8988T (cell line): ENCODE results near the gene CENPC.
A peak's percentile ranks its signal among the peaks of the same experiment; 100 is the strongest.
"Not testable (repeated sequence)": the region's sequence is repeated elsewhere in the genome, so short reads cannot be mapped to it uniquely, and the experiment has no call there.

Source experiments
- DNase-seq: peaks from one replicate; pipeline ENCODE4 v3.0.0; 2011

The CENPC gene, protein sequence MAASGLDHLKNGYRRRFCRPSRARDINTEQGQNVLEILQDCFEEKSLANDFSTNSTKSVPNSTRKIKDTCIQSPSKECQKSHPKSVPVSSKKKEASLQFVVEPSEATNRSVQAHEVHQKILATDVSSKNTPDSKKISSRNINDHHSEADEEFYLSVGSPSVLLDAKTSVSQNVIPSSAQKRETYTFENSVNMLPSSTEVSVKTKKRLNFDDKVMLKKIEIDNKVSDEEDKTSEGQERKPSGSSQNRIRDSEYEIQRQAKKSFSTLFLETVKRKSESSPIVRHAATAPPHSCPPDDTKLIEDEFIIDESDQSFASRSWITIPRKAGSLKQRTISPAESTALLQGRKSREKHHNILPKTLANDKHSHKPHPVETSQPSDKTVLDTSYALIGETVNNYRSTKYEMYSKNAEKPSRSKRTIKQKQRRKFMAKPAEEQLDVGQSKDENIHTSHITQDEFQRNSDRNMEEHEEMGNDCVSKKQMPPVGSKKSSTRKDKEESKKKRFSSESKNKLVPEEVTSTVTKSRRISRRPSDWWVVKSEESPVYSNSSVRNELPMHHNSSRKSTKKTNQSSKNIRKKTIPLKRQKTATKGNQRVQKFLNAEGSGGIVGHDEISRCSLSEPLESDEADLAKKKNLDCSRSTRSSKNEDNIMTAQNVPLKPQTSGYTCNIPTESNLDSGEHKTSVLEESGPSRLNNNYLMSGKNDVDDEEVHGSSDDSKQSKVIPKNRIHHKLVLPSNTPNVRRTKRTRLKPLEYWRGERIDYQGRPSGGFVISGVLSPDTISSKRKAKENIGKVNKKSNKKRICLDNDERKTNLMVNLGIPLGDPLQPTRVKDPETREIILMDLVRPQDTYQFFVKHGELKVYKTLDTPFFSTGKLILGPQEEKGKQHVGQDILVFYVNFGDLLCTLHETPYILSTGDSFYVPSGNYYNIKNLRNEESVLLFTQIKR

DNA sequence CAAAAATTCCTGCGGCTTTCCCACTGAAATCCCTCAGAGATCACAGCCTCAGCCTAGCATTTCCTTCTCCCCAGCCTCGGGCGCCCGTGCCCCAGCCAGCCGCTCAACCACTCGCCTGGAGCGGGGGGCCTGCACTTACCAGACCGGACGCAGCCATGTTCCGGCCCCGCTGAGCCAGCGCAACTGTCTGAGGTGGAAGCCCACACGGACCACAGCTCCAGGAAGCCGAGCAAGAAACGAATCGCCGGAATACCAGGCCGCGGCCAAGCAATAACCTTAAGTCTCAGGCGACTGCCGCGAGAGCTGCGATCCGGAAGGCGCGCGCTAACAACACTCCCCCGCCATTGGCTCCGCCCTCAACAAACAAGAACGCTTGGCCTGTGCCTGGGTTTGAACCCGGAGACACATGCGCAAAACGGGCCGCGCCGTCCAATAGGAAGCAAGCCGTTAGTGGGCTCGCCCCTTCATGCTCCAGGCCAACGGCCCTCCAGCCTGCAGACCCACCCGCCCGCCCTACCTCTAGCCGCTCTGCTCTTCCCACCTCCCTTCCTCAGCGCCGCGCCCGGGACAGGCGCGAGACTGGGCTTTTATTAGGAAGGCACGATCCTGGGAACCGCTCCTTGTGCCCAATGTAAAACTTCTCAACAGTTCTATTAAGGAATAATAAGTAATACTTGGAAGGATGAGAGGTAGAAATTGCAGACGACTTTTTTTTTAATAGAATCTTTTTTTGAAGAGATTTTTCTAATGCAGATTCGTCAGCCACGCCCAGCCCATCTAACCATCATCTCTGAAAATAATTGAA lies at the start of gene CENPC:
CENPC (minus strand) TSS at position 305 of the 805 bp plus-strand sequence; CDS start at position 157, 148 bp downstream.
- peak; percentile 35 for DNase-seq

DNA sequence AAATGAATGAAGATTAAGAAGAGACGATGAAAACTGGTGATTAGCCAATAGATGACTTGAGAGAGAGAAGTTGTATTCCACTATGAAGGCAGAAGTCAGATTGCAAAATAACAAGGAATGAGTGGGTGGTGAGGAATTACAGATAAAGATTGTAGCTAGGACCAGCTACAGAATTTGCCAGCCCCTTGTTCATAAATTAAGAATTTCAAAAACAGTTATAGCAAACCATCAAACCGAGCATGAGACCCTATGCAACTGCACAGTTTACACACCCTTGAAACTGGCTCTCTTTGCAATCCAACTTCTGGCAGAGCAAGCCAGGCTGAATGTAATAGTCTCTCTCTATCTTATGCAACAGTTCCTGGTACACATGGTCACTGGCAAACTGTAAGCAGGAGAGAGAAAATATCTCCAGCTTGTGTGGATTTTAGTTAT lies 48.5 kb upstream of the CENPC start:
- no peak for DNase-seq

DNA sequence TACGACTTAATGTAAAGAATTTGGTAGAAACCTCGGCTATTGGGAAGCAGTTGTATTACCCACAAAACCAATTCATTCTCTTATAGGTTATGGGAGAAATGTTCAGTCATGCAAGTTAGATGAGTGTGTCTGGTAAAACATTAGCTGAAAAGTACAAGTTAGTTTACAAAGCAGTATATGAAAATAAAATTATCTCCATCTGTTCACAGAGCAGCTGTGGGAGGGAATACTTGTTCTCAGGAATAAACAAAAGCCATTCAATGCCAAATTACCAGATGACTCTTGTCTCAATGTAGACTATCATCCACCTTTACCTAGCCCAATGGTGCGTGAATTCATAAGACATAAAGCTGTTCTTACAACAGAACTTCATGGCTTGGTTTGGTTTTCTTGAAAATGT lies 41.9 kb upstream of the CENPC start:
- DNase-seq = no peak

DNA sequence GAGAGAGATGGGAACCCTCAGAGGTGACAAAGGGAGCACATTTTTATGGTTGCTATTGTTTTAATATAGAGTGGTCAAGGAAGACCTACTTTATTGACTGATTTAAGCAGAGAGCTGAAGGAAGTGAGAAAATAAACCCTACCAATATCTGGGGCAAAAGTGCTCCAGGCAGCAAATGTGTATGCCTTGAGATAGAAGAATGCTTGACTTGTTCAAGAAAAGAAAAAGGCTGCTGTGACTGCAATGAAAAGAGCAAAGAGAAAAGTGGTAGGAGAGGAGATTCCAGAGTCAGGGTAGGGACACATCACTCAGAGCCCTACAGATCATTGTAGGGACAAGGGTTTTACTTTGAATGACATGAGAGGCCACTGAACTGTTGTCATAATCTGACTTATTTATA lies 39.2 kb upstream of the CENPC start:
- no peak for DNase-seq

DNA sequence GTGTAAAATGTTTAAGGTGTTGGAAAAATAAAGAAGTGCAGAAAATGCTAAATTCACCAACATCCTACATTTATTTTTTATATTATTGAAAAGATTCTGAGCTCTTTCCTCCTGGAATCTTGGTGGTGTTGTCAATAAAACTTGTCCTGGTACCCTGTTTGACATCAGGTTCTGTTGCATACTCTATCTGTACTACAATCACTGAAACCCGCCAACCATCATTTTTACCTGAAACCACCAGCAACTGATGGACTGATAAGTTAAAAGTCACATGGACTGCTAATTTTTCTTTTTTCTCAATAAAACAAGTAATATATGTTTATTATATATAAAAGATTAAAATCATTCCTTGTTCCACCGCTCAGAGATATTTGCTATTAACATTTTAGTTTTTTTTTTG lies 36.6 kb upstream of the CENPC start:
- no peak for DNase-seq

DNA sequence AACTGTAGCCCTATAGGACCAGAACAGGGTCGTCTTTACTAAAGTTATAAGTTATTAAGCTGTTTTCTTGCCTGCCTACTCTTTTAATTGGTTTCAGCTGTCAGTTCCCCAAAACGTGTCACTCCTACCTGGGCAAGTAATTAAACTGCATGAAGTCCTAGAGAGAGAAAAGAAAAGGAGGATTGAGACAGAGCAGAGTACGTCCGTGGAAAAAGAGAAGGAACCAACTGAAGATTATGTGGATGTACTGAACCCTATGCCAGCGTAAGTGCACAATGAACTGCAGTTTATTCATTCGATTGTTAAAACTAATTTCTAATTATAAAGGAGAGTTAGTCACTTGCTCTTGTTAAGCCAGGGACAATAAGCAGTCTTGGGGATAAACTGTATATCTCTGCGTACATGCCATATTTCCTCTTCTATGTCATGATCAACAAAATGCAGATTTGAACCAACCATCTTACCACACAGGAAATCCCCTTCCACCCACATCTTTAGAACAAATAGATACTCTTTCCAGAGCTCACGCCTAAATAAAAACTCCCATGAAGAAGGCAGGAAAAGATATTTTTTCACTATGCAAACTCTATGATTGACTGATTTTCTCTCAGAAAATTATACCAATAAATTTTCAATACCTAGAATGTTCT lies 36.0 kb upstream of the CENPC start:
- DNase-seq = no peak

DNA sequence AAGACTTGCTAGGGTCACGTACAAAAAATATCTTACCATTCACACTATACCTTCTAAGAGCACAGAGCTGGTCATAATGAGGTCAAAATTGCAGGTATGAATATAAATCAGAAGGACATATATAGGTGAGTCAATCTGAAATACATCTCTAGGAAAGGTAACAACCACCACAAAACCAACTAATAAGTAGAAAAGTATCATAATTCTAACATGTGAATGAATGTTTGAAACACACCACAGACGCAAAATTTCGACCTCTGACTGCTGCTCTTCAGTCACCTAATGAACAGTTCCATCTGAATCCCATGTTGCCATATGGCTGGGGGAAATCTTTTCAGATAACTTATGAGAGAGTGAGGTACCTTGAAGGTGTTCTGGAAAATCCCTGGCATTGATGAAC lies 35.3 kb upstream of the CENPC start:
- DNase-seq = no peak

DNA sequence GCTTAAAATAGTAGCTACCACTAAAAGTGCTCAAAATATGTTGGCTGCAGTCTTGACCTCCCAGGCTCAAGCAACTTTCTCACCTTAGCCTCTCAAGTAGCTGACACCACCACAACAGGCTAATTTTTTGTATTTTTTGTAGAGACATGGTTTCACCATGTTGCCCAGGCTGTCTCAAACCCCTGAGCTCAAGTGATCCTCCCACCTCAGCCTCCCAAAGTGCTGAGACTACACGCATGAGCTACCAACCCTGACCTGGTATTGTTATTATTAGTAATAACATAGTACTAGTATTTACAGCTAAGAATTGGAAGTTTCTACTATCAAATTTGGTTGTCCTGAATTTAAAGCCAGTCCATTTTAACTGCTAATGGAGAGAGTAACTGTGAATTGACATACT lies 31.2 kb upstream of the CENPC start:
- DNase-seq = no peak

DNA sequence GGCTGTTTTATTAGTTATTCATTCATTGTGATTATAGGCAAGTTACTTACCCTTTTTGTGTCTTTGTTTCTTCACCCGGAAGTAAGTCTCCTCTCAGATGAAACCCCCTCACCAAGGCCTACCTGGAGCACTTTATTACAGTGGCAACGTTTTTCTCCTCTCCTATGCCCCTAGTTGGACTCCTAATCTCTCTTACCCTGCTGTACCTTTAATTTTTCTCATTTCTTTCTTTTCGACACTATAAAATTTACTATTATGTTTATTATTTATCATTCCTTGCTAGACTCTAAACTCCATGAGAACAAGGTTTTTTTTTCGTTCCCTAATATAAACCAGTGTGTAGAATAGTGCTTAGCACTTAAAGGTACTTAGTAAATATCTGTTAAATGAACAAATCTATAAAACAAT lies 30.8 kb upstream of the CENPC start:
- no peak for DNase-seq

DNA sequence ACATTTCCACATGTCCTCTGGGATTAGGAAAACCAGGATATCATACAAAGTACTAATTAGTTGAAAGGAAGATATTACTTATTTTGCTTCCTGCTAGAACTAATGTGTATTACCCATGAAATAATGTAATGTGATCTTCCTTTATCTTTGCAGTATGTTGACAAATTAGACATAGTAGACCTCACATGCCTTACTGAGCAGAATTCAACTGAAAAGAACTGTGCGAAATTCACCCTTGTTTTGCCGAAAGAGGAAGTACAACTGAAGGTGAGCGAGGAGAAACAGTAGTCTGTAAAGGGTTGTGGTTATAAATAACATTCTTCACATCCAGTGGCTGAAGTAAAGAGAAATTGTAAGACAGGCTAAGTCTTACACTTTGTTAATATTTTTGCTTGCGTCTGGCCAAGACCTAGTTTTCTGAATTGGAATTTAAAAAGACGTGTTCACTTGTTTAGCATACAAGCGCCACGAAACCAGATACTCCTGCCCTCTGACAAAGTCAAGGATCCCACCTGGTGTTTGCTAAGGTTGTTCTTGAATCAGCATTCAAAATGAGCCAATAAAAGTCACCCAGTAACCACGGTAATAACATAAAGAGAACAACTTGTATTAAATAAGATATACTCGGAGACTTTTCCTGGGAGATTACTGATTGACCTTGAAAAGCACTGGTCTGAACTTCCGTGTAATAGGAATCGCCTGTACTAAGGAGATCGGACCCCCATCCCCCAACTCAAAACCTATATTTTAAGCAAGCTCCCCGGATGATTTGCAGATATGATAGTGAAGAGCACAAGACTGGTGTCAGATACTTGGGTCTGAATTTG lies 30.1 kb upstream of the CENPC start:
- DNase-seq = no peak

DNA sequence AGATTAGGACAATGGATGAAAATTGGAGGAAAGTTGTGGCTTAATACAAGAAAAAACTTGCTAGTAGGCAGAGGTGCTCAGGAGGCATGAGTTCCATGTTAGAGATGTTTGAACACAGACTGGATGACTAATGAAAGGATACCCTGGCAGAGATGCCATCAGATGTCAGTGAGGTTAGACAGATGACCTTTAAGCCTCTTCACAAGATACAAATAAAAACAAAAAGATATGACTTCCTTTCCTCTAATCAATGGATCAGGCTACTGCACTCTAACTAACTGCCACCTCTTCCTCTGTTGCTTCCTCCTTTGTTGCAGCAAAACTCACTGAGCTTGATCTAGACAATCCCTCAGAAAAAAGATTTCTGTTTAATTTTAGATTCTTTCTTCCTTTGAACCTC lies 27.9 kb upstream of the CENPC start:
- no peak for DNase-seq

DNA sequence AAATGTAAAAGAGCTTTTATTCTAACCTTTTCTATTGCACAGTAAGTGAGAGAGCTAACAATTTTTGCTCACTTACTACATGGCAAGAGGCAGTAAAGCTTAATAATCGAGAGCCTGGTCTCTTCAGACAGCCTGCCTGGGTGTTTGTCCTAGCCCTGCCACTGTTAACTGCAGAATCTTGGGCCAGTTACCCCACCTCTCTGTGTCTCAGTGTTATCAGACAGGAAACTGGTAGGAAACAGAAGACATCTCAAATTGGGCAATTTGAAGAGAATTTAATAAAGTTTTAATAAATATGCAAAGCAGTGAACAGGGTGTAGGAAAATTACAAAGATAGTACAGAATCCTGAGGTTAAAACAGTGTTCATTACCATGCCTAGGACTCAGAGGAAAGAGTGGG lies 26.7 kb upstream of the CENPC start:
- no peak for DNase-seq

DNA sequence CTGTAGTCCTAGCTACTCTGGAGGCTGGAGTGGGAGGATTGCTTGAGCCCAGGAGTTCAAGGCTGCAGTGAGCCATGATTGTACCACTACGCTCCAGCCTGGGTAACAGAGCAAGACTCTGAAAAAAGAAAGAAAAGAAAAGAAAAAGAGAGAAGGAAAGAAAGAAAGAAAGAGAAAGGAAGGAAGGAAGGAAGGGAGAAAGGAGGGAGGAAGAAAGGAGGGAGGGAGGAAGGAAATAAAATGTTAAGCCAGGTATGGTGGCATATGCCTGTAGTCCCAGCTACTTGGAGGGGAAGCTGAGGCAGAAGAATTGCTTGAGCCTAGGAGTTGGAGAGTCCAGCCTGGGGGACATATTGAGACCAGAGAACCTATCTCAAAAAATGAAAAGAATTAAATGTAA lies 25.2 kb upstream of the CENPC start:
- DNase-seq = no peak

DNA sequence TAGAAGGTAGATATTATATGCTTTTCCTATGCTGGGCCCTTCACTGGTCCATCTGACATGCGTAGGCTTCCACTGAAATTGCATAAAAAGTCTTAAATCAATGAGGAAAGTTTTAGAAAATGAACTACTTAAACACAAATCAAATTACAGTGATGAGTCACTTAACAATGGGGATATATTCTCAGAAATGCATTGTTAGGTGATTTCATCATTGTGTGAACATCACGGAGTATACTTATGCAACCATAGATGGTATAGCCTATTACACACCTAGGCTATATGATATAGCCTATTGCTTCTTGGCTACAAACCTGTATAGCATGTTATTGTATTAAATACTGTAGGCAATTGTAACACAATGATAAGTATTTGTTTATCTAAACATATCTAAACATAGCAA lies 23.5 kb upstream of the CENPC start:
- DNase-seq = no peak

DNA sequence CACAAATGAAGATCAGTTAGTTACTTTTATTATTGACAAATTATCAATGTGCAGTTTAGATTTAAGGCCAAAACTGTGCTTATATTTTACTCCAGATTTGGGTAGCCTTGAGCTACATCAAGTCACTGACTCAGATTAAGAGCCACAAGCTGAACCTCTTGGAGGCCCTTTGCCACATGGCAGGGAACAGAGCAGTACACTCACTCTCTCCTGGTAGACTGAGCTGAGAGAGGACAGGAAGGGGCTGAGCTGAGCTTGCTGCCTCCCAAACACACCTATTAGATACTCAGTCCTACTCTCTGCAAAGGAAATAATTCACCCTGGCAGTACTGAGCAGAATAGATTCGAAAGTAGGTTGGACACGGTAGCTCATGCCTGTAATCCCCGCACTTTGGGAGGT lies 21.0 kb upstream of the CENPC start:
- no peak for DNase-seq

DNA sequence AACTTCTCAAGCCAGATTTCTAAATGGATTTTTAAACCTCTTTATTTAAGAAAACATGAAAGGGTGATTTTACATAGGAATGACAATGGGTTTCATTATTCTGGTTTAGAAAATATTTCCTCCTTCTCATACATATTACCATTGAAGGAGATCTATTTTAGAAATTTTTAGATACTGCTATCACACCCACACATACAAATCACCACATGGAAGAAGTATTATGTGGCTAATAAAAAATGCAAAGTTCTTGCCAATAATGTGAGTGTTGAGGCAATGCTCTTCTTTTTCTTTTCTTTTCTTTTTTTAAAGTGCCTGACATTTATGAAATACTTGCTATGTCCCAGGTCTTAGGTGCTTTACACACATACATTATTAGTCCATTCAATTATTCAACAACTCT lies 20.0 kb upstream of the CENPC start:
- no peak for DNase-seq

DNA sequence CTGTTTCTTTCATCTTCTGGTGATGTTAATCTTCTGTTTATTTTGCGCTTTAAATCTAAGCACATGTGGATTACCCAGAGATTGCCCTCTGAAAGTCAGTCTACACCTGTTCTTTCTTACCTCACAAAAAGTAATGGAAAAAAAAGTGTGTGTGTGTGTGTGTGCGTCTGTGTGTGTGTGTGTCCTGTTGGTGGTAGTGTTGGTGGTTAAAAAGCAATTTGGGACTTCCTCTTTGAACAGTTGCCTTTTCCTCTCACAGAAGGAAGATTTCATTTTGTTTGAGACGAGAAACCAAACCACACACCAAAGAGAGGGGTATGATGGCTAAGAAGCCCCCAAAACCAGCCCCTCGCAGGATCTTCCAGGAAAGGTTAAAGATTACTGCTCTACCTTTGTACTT lies 13.2 kb upstream of the CENPC start, which contains the start of gene STAP1:
STAP1 (plus strand) TSS at position 235 of the 400 bp plus-strand sequence; CDS start at position 318, 83 bp downstream.
- DNase-seq = no peak

DNA sequence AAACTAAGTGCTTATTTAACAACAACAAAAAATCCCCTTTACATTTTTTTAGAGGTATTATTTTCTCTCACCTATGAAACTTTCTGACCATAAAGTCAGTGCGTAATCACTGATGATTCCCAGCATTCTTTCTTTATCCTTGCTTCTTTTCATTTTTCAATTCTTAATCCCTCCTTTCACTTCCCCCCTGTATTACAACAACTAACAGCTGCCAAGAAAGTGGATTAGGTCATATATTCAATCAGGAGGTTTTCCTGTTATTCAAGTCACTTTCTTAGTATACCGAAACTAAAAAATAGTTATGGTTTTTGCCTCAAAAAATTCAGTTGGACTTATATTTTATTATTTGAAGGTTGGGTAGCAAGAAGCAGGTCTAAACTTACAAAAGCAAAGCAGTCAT lies 11.1 kb upstream of the CENPC start:
- no peak for DNase-seq

DNA sequence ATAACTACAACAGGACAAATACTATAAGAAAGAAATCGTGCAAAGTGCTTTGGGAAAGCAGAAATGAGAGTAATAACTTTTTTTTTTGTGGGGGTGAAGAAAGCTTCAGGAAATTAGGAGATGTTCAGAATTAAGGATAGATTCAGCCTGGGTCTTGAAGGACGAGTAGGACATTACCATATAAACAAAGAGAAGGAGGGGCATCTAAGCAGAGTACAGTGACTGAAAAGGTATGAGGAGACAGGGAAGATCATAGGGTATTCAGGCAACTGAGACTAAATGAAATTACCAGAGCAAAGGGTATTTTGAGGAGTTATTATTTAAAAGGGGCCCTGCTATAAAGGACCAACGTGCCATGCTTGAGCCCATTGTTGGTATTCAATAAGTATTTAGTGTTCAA lies 10.1 kb upstream of the CENPC start:
- no peak for DNase-seq

DNA sequence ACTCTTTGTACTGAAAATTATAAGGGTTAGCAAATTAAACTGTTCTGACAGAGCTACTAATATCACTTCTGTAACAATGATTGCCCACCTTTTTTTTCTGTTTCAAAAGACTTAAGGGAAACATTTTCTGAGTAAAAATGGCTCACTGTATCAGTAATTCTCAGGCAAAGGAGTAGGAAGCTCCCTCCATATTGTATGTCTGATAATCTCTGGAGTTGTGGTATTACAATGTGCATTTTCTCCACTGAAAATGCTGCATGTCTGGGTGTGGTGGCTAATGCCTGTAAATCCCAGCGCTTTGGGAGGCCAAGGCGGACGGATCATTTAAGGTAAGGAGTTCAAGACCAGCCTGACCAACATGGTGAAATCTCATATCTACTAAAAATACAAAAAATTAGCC lies 8.8 kb upstream of the CENPC start:
- no peak for DNase-seq

DNA sequence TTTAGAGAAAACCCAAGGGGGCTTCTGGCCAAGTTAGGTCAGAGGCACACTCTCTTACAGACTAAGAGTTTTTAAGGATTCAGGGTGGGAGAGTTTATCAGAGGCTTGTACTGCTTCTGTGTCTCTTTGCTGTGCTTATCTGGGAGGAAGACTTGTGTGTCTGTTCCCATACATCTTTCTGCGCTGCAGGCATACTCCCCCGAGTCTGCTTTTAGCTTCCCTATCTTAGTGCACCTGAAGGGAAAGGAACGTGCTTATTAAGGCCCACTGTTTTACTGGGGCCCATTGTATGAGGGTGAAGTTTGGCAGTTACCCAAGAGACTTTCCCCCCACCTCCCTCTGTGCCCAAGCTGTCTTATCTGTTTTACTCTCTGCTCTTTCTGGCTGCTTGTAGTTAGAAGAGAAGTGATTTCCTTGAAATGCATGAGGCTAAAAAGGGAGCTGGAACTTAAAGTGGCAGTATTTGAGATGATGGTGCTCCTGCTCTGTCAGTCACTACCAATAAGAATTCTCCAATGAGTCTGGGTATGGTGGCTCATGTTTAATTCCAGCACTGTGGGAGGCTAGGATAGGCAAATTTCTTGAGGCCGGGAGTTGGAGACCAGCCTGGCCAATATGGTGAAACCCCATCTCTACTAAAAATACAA lies 7.0 kb upstream of the CENPC start:
- not testable (repeated sequence) for DNase-seq
